HepG2 (cell line): Measurements from ENCODE around the gene SERINC2. TPM values are rescaled to one million over a fixed set of nuclear protein-coding genes. Genes with fewer than 3 reads are reported as not detected.
"Not testable (repeated sequence)": the region's sequence is repeated elsewhere in the genome, so short reads cannot be mapped to it uniquely, and the experiment has no call there.

ENCODE experiments used
- ATAC-seq: fragments of 200-7000 bp; cut with Tn5 transposase; 3 replicates; pipeline ENCODE4 v1.9.1; 2020; ENCODE audit warnings: mild to moderate bottlenecking, moderate library complexity
- BruUV-seq: library from RNA; stranded (reverse); fragments of 400-500 nt; replicated peaks from 2 replicates; lab custom pipeline; 2021; lab: Mats Ljungman, UMichigan
- CTCF ChIA-PET: fragments of 300-600 bp; formaldehyde crosslinking; extraction: SDS; loops from one replicate; lab custom pipeline; 2021; ENCODE audit warnings: low total read pairs, inconsistent platforms, low intra/inter-chr PET ratio; lab: Yijun Ruan, JAX
- POLR2A ChIA-PET: fragments of 350-600 bp; sonication (Branson Sonifier 250); formaldehyde crosslinking; loops from one replicate; lab custom pipeline; 2020; ENCODE audit warnings: antibody characterized with exemption, inconsistent platforms; lab: Yijun Ruan, JAX
- DNase-seq: peaks from one replicate; pipeline ENCODE4 v3.0.0-alpha.2; 2015; ENCODE audit warnings: low spot score
- FAIRE-seq: peaks from 3 replicates; lab custom pipeline; 2011; peaks lifted over from hg19 to GRCh38; lab: Jason Lieb, UNC
- H2AFZ ChIP-seq: one replicate; pipeline ENCODE4 v1.6.1; 2011; ENCODE audit warnings: low read length, inconsistent platforms
- H3K27ac ChIP-seq: fragments of 300-600 bp; 3 replicates; pipeline ENCODE4 v1.8.0; 2011; ENCODE audit warnings: mixed run types, mild to moderate bottlenecking, mixed read lengths, low read length, inconsistent platforms; ENCODE audit not compliant: insufficient read depth; ENCODE audit errors: extremely low read length
- H3K27me3 ChIP-seq, 2 experiments: fragments of 200-600 bp in 1 of 2; 2 replicates in 1 of 2; 3 replicates in 1 of 2; pipeline versions ENCODE4 v1.6.0 to v1.8.0; 2011; ENCODE audit warnings: low read length in 2 of 2, mild to moderate bottlenecking in 2 of 2, moderate library complexity in 2 of 2, inconsistent platforms in 1 of 2; ENCODE audit not compliant: insufficient read depth in 2 of 2, control insufficient read depth in 1 of 2
- H3K36me3 ChIP-seq, 2 experiments: fragments of 200-600 bp in 1 of 2; replicated peaks in 1 of 2; 2 replicates in 1 of 2; 3 replicates in 1 of 2; pipeline versions ENCODE4 v1.5.1 to v1.8.0; 2011; ENCODE audit warnings: low read length in 2 of 2, inconsistent platforms in 1 of 2; ENCODE audit not compliant: insufficient read depth in 2 of 2, control insufficient read depth in 1 of 2
- H3K4me1 ChIP-seq: 2 replicates; pipeline ENCODE4 v1.5.1; 2012; ENCODE audit warnings: low read length, inconsistent platforms; ENCODE audit not compliant: insufficient read depth
- H3K4me2 ChIP-seq: 2 replicates; pipeline ENCODE4 v1.6.0; 2011; ENCODE audit warnings: low read depth, low read length, inconsistent platforms
- H3K4me3 ChIP-seq, 3 experiments: fragments of 200-600 bp in 1 of 3; sonication (generic), shearing (Covaris generic) in 1 of 3; replicated peaks in 1 of 3; 2 replicates each; pipeline ENCODE4 v1.5.1; 2011 to 2016; ENCODE audit warnings: low read length in 3 of 3, inconsistent platforms in 2 of 3, low read depth in 2 of 3, mild to moderate bottlenecking in 2 of 3, control low read depth in 1 of 3, mixed read lengths in 1 of 3; ENCODE audit not compliant: insufficient read depth in 1 of 3
- H3K79me2 ChIP-seq: one replicate; pipeline ENCODE4 v1.6.1; 2011; ENCODE audit warnings: low read length, inconsistent platforms; ENCODE audit not compliant: insufficient read depth
- H3K9ac ChIP-seq: 2 replicates; pipeline ENCODE4 v1.6.0; 2011; ENCODE audit warnings: mild to moderate bottlenecking, low read depth, low read length, inconsistent platforms; ENCODE audit not compliant: insufficient read depth
- H3K9me3 ChIP-seq: 2 replicates; pipeline ENCODE4 v1.5.1; 2012; ENCODE audit warnings: mild to moderate bottlenecking, low read length
- H4K20me1 ChIP-seq: 2 replicates; pipeline ENCODE4 v1.6.0; 2011; ENCODE audit warnings: inconsistent platforms, mild to moderate bottlenecking, low read length, moderate library complexity; ENCODE audit not compliant: insufficient read depth
- WGBS: methylation state at CpG from one replicate; pipeline ENCODE4 v1.1.6; 2017; ENCODE audit warnings: low lambda C conversion rate; 5-methylcytosine and 5-hydroxymethylcytosine counted together
- in situ Hi-C: cut with HindIII; loops from 2 replicates; pipeline ENCODE4 v1.10.0; 2017; ENCODE audit warnings: low pct_unique_long_range_greater_than_20kb; ENCODE audit not compliant: extremely low pct_ligation_motif_present
- intact Hi-C: fragments of 100-400 bp; cut with micrococcal nuclease; formaldehyde crosslinking; loops from one replicate; pipeline ENCODE4 v1.10.0; 2022; ENCODE audit not compliant: unreplicated experiment
- polyA plus RNA-seq, 8 experiments: library from polyadenylated mRNA; depleted of rRNA in 3 of 8; stranded (reverse) in 7 of 8; unstranded in 1 of 8; fragments of >200 nt; fragmentation: Illumina TruSeq in 4 of 8; extraction: Trizol in 4 of 8; gene quantifications; 2 replicates each; pipeline versions ENCODE4 v1.2.1 to v1.2.3, GENCODE V29; 2011 to 2016; ENCODE audit warnings: low read depth in 4 of 8, missing spikeins in 1 of 8, mixed read lengths in 1 of 8; ENCODE audit not compliant: insufficient read depth in 1 of 8
- total RNA-seq, 5 experiments: library from RNA; depleted of rRNA; stranded (reverse); fragments of >200 nt; fragmentation: Illumina TruSeq; extraction: Trizol; gene quantifications; 2 replicates each; pipeline ENCODE4 v1.2.3, GENCODE V29; 2016; ENCODE audit warnings: low read depth in 1 of 5

The SERINC2 gene
- total and polyA plus RNA-seq, 2 of the 13 experiments (the other 11 are each of a cell fraction or from before 2014, with no cell fraction given), result 4.8 to 126 TPM

DNA sequence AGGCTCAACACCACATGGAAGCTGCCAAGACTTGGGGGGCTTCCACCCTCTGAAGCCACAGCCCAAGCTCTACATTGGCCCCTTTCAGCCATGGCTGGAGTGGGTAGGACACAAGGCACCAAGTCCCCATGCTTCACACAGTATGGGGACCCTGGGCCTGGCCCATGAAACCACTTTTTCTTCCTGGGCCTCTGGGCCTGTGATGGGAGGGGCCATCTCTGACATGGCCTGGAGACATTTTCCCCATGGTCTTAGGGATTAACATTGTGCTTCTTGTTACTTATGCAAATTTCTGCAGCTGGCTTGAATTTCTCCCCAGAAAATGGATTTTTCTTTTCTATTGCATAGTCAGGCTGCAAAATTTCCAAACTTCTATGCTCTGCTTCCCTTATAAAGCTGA, 60.5 kb downstream of the SERINC2 start:
- H3K9me3 ChIP-seq, FAIRE-seq, H3K27ac ChIP-seq, H3K4me3 ChIP-seq, CTCF ChIA-PET, H3K36me3 ChIP-seq, H3K9ac ChIP-seq, H4K20me1 ChIP-seq, H3K27me3 ChIP-seq, DNase-seq, intact Hi-C loops, in situ Hi-C loops, BruUV-seq, H3K79me2 ChIP-seq, ATAC-seq, POLR2A ChIA-PET, H2AFZ ChIP-seq, H3K4me2 ChIP-seq: not testable (repeated sequence)
- H3K4me1 ChIP-seq, result peaks cover 40% of the 10 kb centered on the region

DNA sequence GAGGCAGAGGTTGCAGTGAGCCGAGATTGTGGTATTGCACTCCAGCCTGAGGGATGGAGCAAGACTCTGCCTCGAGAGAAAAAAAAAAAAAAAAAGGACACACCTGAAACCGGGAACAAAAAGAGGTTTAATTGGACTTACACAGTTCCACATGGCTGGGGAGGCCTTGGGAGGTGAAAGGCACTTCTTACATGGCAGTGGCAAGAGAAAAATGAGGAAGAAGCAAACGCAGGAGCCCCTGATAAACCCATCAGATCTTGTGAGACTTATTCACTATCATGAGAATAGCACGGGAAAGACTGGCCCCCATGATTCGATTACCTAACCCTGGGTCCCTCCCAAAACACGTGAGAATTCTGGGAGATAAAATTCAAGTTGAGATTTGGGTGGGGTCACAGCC, 61.6 kb downstream of the SERINC2 start:
- H3K4me2 ChIP-seq, H3K79me2 ChIP-seq, H4K20me1 ChIP-seq, intact Hi-C loops, POLR2A ChIA-PET, H3K27me3 ChIP-seq, ATAC-seq, H3K4me3 ChIP-seq, in situ Hi-C loops, H3K9ac ChIP-seq, DNase-seq, BruUV-seq, H2AFZ ChIP-seq, FAIRE-seq, H3K36me3 ChIP-seq, H3K9me3 ChIP-seq, CTCF ChIA-PET, H3K27ac ChIP-seq: not testable (repeated sequence)
- 36% methylated on average over 7 of the region's 7 CpGs for WGBS
- H3K4me1 ChIP-seq, result peaks cover 40% of the 10 kb centered on the region
